ENCODE data around the gene ZNF366. TPM values are rescaled to one million over a fixed set of nuclear protein-coding genes. Genes with fewer than 3 reads are reported as not detected.

The ZNF366 gene
- total and polyA plus RNA-seq, 2 experiments from 2014 or later = not detected

DNA sequence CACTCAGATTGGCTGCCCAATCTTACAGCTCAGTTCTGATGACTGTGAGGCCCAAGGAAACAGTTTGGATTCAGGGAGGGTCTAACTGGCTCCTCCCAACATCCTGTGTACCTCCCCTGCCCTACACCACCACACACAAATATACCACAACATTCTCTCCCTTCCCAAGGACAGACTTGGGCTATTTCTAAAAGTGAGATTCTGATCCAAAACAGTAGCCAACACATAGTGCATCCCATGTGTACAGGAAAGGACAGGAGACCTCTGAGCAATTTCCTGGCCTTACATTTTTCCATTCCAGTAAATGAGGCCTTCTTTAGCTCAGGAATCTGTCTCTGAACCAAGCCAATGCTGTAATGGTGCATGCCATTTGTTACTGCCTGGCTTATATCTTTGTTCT lies 20.8 kb downstream of the ZNF366 start:
- Histone ChIP-seq H3K4me3 (no peak overlapping the region), H3K9me3 (ENCODE audit: low read depth) (no peaks in the 10 kb centered on the region), H3K4me1 (ENCODE audit: low read depth) (peaks cover 8% of the 10 kb centered on the region), H3K36me3 (no peaks in the 10 kb centered on the region), H3K27me3 (no peaks in the 10 kb centered on the region), H3K27ac (no peak overlapping the region)
- TF ChIP-seq, protein P1, sequence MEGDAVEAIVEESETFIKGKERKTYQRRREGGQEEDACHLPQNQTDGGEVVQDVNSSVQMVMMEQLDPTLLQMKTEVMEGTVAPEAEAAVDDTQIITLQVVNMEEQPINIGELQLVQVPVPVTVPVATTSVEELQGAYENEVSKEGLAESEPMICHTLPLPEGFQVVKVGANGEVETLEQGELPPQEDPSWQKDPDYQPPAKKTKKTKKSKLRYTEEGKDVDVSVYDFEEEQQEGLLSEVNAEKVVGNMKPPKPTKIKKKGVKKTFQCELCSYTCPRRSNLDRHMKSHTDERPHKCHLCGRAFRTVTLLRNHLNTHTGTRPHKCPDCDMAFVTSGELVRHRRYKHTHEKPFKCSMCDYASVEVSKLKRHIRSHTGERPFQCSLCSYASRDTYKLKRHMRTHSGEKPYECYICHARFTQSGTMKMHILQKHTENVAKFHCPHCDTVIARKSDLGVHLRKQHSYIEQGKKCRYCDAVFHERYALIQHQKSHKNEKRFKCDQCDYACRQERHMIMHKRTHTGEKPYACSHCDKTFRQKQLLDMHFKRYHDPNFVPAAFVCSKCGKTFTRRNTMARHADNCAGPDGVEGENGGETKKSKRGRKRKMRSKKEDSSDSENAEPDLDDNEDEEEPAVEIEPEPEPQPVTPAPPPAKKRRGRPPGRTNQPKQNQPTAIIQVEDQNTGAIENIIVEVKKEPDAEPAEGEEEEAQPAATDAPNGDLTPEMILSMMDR (IDR thresholded peaks at IDR 0.05; ENCODE audit: low read depth, low read length) = no peak
- peak in 1 of 2 donors; percentile 90 for DNase-seq (ENCODE audit: low read depth in 1 of 2, low spot score in 1 of 2)

DNA sequence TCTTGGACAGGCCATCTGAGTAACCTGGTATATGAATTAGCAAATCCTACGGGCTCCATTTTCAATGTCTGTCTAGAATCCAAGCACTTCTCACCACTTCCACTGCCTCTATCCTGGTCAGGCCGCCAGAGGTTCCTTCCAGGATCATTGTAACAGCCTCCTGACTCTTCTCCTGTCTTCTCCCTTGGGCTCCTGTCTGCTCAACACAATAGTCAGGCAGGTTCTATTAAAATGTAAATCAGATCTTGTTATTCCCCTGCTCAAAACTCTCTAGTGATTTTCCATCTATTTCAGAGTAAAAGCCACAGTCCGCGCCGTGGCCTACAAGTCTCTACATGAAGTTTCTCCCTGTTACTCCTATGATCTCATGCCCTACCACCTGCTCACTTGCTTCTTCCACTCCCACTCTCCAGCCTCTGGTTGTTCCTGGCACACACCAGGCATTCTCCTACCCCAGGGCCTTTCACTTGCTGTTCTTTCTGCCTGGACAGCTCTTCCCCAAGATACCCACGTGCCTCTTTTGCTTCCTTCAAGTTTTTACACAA lies 21.7 kb downstream of the ZNF366 start:
- DNase-seq (ENCODE audit: low read depth in 1 of 2, low spot score in 1 of 2) = no peak
- H3K27ac ChIP-seq = no peak overlapping the region

DNA sequence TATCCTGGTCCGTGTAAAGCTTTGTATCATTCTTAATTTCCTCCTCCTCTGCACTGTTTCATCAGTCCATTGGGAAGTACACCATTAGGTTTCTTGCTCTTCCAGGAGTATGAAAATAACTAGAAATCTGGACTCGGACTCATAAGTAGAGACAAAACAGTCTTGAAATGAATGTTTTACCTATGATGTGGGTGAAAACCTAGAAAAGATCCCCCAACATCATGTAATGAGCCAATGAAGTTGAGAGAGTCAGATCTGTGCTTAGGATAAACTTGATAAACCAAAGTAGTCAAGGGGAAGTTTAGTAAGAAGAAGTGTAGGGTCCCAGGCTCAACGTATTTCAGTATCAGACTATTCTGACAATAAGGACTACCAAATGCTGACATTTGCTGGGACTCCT lies 25.2 kb downstream of the ZNF366 start:
- H3K27me3 ChIP-seq = no peaks in the 10 kb centered on the region
- no peak overlapping the region for H3K4me3 ChIP-seq
- TF ChIP-seq, protein P1 (IDR thresholded peaks at IDR 0.05; ENCODE audit: low read depth, low read length) = no peak
- DNase-seq (ENCODE audit: low read depth in 1 of 2, low spot score in 1 of 2) = no peak
- H3K36me3 ChIP-seq = no peaks in the 10 kb centered on the region
- no peak overlapping the region for H3K27ac ChIP-seq
- H3K9me3 ChIP-seq (ENCODE audit: low read depth) = no peaks in the 10 kb centered on the region
- peaks cover 1% of the 10 kb centered on the region for H3K4me1 ChIP-seq (ENCODE audit: low read depth)

More for the DNA sequence above, 21.7 kb downstream of the ZNF366 start:
- Histone ChIP-seq H3K36me3 (no peaks in the 10 kb centered on the region), H3K4me3 (no peak overlapping the region), H3K27me3 (no peaks in the 10 kb centered on the region), H3K4me1 (ENCODE audit: low read depth) (peaks cover 8% of the 10 kb centered on the region), H3K9me3 (ENCODE audit: low read depth) (no peaks in the 10 kb centered on the region)
- TF ChIP-seq, protein P1 (IDR thresholded peaks at IDR 0.05; ENCODE audit: low read depth, low read length) = no peak

- no peak overlapping the region for H3K27ac ChIP-seq
- DNase-seq (ENCODE audit: low read depth in 1 of 2, low spot score in 1 of 2) = no peak
- no peaks in the 10 kb centered on the region for H3K36me3 ChIP-seq
- H3K27me3 ChIP-seq = no peaks in the 10 kb centered on the region
- TF ChIP-seq, protein P1 (IDR thresholded peaks at IDR 0.05; ENCODE audit: low read depth, low read length) = no peak
- no peak overlapping the region for H3K4me3 ChIP-seq
- H3K4me1 ChIP-seq (ENCODE audit: low read depth) = no peaks in the 10 kb centered on the region
- H3K9me3 ChIP-seq (ENCODE audit: low read depth) = no peaks in the 10 kb centered on the region
Measured at GRCh38 chr5:72480841-72481240, 26.4 kb downstream of the ZNF366 start.

GRCh38 chr5:72479921-72480320 lies 27.3 kb downstream of the ZNF366 start:
- DNase-seq (ENCODE audit: low read depth in 1 of 2, low spot score in 1 of 2) = no peak
- Histone ChIP-seq H3K4me3 (no peak overlapping the region), H3K27me3 (no peaks in the 10 kb centered on the region), H3K36me3 (no peaks in the 10 kb centered on the region), H3K27ac (no peak overlapping the region), H3K4me1 (ENCODE audit: low read depth) (no peaks in the 10 kb centered on the region), H3K9me3 (ENCODE audit: low read depth) (no peaks in the 10 kb centered on the region)
- TF ChIP-seq, protein P1 (IDR thresholded peaks at IDR 0.05; ENCODE audit: low read depth, low read length) = no peak
